SK-N-SH treated with all-trans-retinoic acid at 6 μM for 48 hours (cell line): Measurements from ENCODE around the gene MAB21L3.

ENCODE experiments used
- ATAC-seq: fragments of 200-7000 bp; cut with Tn5 transposase; 3 replicates; pipeline ENCODE4 v1.9.1; 2020; ENCODE audit warnings: mild to moderate bottlenecking, moderate library complexity
- ARNTL ChIP-seq: fragments of 450-650 bp; formaldehyde crosslinking; IDR thresholded peaks from 2 replicates; pipeline ENCODE4 v1.5.0; 2020; ENCODE audit warnings: low read depth, mild to moderate bottlenecking, moderate library complexity, borderline replicate concordance
- BACH2 ChIP-seq: fragments of 250-450 bp; sonication (Bioruptor Pico); IDR thresholded peaks from 2 replicates; pipeline ENCODE4 v1.9.0; 2021; ENCODE audit warnings: mild to moderate bottlenecking, borderline replicate concordance
- CSDC2 ChIP-seq: fragments of 250-450 bp; sonication (Bioruptor Pico); IDR thresholded peaks from 2 replicates; pipeline ENCODE4 v1.5.0; 2020; ENCODE audit warnings: mild to moderate bottlenecking, moderate library complexity
- ESRRG ChIP-seq: fragments of 250-450 bp; sonication (Bioruptor Pico); IDR thresholded peaks from 2 replicates; pipeline ENCODE4 v1.6.1; 2021; ENCODE audit warnings: mild to moderate bottlenecking
- GLIS3 ChIP-seq: fragments of 250-450 bp; sonication (Bioruptor Pico); IDR thresholded peaks from 2 replicates; pipeline ENCODE4 v1.5.0; 2020; ENCODE audit warnings: mild to moderate bottlenecking, moderate library complexity
- ISL1 ChIP-seq: fragments of 250-450 bp; sonication (Bioruptor Pico); IDR thresholded peaks from 2 replicates; pipeline ENCODE4 v2.1.2; 2022; ENCODE audit warnings: mild to moderate bottlenecking, moderate library complexity
- OSR1 ChIP-seq: fragments of 250-450 bp; sonication (Bioruptor Pico); IDR thresholded peaks from 2 replicates; pipeline ENCODE4 v1.8.0; 2022; ENCODE audit warnings: moderate library complexity, mild to moderate bottlenecking, inconsistent platforms
- POU6F1 ChIP-seq: fragments of 250-450 bp; sonication (Bioruptor Pico); IDR thresholded peaks from 2 replicates; pipeline ENCODE4 v1.8.0; 2021; ENCODE audit warnings: low read depth, mild to moderate bottlenecking, moderate library complexity, borderline replicate concordance
- PPARA ChIP-seq: fragments of 250-450 bp; sonication (Bioruptor Pico); IDR thresholded peaks from 2 replicates; pipeline ENCODE4 v1.5.0; 2020; ENCODE audit warnings: mild to moderate bottlenecking, borderline replicate concordance
- SNAI2 ChIP-seq: fragments of 250-450 bp; sonication (Bioruptor Pico); IDR thresholded peaks from 2 replicates; pipeline ENCODE4 v1.5.0; 2020; ENCODE audit warnings: mild to moderate bottlenecking, moderate library complexity
- TCF4 ChIP-seq: fragments of 250-450 bp; sonication (Bioruptor Pico); IDR thresholded peaks from 2 replicates; pipeline ENCODE4 v1.8.0; 2021; ENCODE audit warnings: mild to moderate bottlenecking, moderate library complexity, borderline replicate concordance
- ZFP3 ChIP-seq: fragments of 250-450 bp; sonication (Bioruptor Pico); IDR thresholded peaks from 2 replicates; pipeline ENCODE4 v1.5.0; 2020; ENCODE audit warnings: mild to moderate bottlenecking, moderate library complexity
- ZNF565 ChIP-seq: fragments of 450-650 bp; formaldehyde crosslinking; conservative IDR thresholded peaks from 2 replicates; pipeline ENCODE4 v1.5.0; 2020; ENCODE audit warnings: low read depth, mild to moderate bottlenecking, moderate library complexity
- ZNF70 ChIP-seq: fragments of 450-650 bp; formaldehyde crosslinking; IDR thresholded peaks from 2 replicates; pipeline ENCODE4 v1.5.0; 2020; ENCODE audit warnings: mild to moderate bottlenecking, moderate library complexity
- ZNF8 ChIP-seq: fragments of 450-650 bp; formaldehyde crosslinking; IDR thresholded peaks from 2 replicates; pipeline ENCODE4 v1.5.0; 2020; ENCODE audit warnings: mild to moderate bottlenecking, moderate library complexity
- TF ChIP-seq, protein P1 (sequence below): fragments of 250-450 bp; sonication (Bioruptor Pico); IDR thresholded peaks from 2 replicates; pipeline ENCODE4 v1.5.0; 2020; ENCODE audit warnings: mild to moderate bottlenecking, moderate library complexity
- TF ChIP-seq, protein P2 (sequence below): fragments of 250-450 bp; sonication (Bioruptor Pico); IDR thresholded peaks from 2 replicates; pipeline ENCODE4 v1.8.0; 2020; ENCODE audit warnings: mild to moderate bottlenecking, moderate library complexity, borderline replicate concordance
- TF ChIP-seq, protein P3 (sequence below): fragments of 250-450 bp; sonication (Bioruptor Pico); IDR thresholded peaks from 2 replicates; pipeline ENCODE4 v1.5.1; 2021; ENCODE audit warnings: mild to moderate bottlenecking, moderate library complexity
- TF ChIP-seq, protein P4 (sequence below): fragments of 250-450 bp; sonication (Bioruptor Pico); IDR thresholded peaks from 2 replicates; pipeline ENCODE4 v1.5.1; 2020; ENCODE audit warnings: low read depth, mild to moderate bottlenecking, moderate library complexity

Gene MAB21L3

DNA sequence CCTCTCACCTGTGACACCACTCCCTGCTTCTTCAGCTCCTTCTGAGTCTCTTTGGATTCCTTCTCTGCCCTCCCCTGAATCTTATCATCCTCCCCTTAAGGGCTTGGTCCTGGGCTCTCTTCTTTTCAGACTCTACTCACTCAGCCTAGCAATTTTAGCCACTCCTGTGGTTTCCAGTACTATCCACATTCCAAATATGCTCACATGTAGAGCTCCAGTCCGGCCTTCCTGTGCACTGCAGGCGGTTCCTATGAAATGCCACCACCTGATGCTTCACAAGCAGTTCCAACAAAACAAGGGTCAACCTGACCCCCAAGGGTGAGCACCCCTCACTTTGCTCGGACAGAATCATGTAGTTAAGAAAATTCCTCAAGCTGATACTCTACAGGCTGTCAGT is 35.9 kb downstream of the MAB21L3 start:
- ATAC-seq: no peak
- TF ChIP-seq TCF4 (CRISPR knock-in tag): no peak
- no peak for TF ChIP-seq GLIS3
- TF ChIP-seq PPARA (CRISPR knock-in tag): no peak

- no peak for TF ChIP-seq OSR1
- TF ChIP-seq, protein P1, sequence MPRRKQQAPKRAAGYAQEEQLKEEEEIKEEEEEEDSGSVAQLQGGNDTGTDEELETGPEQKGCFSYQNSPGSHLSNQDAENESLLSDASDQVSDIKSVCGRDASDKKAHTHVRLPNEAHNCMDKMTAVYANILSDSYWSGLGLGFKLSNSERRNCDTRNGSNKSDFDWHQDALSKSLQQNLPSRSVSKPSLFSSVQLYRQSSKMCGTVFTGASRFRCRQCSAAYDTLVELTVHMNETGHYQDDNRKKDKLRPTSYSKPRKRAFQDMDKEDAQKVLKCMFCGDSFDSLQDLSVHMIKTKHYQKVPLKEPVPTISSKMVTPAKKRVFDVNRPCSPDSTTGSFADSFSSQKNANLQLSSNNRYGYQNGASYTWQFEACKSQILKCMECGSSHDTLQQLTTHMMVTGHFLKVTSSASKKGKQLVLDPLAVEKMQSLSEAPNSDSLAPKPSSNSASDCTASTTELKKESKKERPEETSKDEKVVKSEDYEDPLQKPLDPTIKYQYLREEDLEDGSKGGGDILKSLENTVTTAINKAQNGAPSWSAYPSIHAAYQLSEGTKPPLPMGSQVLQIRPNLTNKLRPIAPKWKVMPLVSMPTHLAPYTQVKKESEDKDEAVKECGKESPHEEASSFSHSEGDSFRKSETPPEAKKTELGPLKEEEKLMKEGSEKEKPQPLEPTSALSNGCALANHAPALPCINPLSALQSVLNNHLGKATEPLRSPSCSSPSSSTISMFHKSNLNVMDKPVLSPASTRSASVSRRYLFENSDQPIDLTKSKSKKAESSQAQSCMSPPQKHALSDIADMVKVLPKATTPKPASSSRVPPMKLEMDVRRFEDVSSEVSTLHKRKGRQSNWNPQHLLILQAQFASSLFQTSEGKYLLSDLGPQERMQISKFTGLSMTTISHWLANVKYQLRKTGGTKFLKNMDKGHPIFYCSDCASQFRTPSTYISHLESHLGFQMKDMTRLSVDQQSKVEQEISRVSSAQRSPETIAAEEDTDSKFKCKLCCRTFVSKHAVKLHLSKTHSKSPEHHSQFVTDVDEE (CRISPR knock-in tag): no peak
- TF ChIP-seq, protein P2, sequence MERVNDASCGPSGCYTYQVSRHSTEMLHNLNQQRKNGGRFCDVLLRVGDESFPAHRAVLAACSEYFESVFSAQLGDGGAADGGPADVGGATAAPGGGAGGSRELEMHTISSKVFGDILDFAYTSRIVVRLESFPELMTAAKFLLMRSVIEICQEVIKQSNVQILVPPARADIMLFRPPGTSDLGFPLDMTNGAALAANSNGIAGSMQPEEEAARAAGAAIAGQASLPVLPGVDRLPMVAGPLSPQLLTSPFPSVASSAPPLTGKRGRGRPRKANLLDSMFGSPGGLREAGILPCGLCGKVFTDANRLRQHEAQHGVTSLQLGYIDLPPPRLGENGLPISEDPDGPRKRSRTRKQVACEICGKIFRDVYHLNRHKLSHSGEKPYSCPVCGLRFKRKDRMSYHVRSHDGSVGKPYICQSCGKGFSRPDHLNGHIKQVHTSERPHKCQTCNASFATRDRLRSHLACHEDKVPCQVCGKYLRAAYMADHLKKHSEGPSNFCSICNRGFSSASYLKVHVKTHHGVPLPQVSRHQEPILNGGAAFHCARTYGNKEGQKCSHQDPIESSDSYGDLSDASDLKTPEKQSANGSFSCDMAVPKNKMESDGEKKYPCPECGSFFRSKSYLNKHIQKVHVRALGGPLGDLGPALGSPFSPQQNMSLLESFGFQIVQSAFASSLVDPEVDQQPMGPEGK (CRISPR knock-in tag): no peak
- ATAC-seq: no peak
These were observed 36.8 kb downstream of the MAB21L3 start for GRCh38 chr1:116147972-116148371.

DNA sequence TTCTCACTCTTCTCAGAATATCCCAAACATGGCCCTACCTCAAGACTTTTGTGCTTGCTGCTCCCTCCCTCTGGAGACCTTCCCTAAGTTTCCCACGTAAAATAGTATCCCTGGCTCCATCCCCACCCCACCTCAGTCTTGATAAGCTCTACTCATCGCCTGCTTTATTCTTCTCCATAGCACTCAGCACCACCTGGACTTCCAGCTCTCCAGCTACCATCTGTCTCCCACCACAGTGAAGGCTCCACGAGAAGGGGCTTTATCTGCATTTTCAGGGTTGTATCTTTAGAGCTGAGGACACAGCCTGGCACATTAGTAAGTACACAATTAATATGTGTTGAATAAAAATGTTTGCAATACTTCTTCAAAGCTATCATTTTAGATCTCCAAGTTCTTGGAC is 37.8 kb downstream of the MAB21L3 start:
- TF ChIP-seq, protein P3, sequence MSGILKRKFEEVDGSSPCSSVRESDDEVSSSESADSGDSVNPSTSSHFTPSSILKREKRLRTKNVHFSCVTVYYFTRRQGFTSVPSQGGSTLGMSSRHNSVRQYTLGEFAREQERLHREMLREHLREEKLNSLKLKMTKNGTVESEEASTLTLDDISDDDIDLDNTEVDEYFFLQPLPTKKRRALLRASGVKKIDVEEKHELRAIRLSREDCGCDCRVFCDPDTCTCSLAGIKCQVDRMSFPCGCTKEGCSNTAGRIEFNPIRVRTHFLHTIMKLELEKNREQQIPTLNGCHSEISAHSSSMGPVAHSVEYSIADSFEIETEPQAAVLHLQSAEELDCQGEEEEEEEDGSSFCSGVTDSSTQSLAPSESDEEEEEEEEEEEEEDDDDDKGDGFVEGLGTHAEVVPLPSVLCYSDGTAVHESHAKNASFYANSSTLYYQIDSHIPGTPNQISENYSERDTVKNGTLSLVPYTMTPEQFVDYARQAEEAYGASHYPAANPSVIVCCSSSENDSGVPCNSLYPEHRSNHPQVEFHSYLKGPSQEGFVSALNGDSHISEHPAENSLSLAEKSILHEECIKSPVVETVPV (CRISPR knock-in tag): no peak
- no peak for TF ChIP-seq ARNTL (CRISPR knock-in tag)
- no peak for ATAC-seq

DNA sequence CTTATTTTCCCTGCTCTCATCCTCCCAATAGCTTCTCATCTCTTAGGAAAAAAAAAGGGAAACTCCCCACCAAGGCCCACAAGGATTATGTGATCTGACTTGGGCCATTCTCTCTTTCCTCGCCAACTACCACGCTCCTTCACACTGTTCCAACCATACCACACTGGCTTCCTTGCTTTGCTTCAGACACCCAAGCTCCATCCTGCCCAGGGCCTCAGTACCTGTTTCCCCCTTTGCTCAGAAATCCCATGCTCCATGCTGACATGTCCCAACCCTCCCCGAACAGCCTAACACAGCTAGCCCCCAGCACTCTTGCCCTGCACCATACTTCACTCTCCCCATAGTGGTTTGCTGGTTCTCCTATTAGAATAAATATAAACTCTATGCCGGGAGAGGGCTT is 39.2 kb downstream of the MAB21L3 start:
- no peak for ATAC-seq
- TF ChIP-seq SNAI2 (CRISPR knock-in tag) (no peak), TCF4 (CRISPR knock-in tag) (no peak), ISL1 (no peak), ZNF8 (CRISPR knock-in tag) (no peak), ZFP3 (CRISPR knock-in tag) (no peak), ESRRG (CRISPR knock-in tag) (no peak), ZNF70 (CRISPR knock-in tag) (no peak), POU6F1 (CRISPR knock-in tag) (no peak), PPARA (CRISPR knock-in tag) (no peak), ZNF565 (CRISPR knock-in tag) (no peak), BACH2 (CRISPR knock-in tag) (no peak), OSR1 (no peak), ARNTL (CRISPR knock-in tag) (no peak), GLIS3 (no peak), CSDC2 (CRISPR knock-in tag) (no peak)
- TF ChIP-seq, protein P1 (CRISPR knock-in tag): no peak
- TF ChIP-seq, protein P3 (CRISPR knock-in tag): no peak
- TF ChIP-seq, protein P4, sequence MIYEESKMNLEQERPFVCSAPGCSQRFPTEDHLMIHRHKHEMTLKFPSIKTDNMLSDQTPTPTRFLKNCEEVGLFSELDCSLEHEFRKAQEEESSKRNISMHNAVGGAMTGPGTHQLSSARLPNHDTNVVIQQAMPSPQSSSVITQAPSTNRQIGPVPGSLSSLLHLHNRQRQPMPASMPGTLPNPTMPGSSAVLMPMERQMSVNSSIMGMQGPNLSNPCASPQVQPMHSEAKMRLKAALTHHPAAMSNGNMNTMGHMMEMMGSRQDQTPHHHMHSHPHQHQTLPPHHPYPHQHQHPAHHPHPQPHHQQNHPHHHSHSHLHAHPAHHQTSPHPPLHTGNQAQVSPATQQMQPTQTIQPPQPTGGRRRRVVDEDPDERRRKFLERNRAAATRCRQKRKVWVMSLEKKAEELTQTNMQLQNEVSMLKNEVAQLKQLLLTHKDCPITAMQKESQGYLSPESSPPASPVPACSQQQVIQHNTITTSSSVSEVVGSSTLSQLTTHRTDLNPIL (CRISPR knock-in tag): no peak
- TF ChIP-seq, protein P2 (CRISPR knock-in tag): no peak
- TF ChIP-seq, all 23 proteins: peak for 0
